Cardiac atrium fibroblast (primary cell): ENCODE data around the gene RNF6. TPM values are rescaled to one million over a fixed set of nuclear protein-coding genes. Genes with fewer than 3 reads are reported as not detected.

Experiments used
- total RNA-seq: library from RNA; depleted of rRNA; stranded (reverse); fragments of >200 nt; gene quantifications from 2 replicates; pipeline ENCODE4 v1.2.3, GENCODE V29; 2015

The RNF6 gene
- total RNA-seq, result 21.5 and 27.1 TPM in 2 replicates

GRCh38 chr13:26221721-26222519, at the start of gene RNF6:
RNF6 (minus strand) TSS chr13:26222314; CDS start chr13:26219649, 2,665 bp downstream.

GRCh38 chr13:26253787-26254582, 31.9 kb upstream of the RNF6 start, which contains the start of gene CDK8:
CDK8 (plus strand) TSS chr13:26254129; CDS start chr13:26254642, 513 bp downstream.

Other genes starting within 250 kb of the RNF6 start
- 0.54 TPM in 1 of 2 replicates, not detected in the other for gene SHISA2, start 170.3 kb downstream of the RNF6 start, total RNA-seq
- 10.5 and 15.7 TPM in 2 replicates for gene CDK8, start 31.8 kb upstream of the RNF6 start, total RNA-seq